GM04504 (cell line): ENCODE results near the gene ZNF76.
A peak's percentile ranks its signal among the peaks of the same experiment; 100 is the strongest.

Experiments used
- DNase-seq: peaks from one replicate; pipeline ENCODE4 v3.0.0-alpha.2; 2012; ENCODE audit warnings: low read depth

Gene ZNF76

DNA sequence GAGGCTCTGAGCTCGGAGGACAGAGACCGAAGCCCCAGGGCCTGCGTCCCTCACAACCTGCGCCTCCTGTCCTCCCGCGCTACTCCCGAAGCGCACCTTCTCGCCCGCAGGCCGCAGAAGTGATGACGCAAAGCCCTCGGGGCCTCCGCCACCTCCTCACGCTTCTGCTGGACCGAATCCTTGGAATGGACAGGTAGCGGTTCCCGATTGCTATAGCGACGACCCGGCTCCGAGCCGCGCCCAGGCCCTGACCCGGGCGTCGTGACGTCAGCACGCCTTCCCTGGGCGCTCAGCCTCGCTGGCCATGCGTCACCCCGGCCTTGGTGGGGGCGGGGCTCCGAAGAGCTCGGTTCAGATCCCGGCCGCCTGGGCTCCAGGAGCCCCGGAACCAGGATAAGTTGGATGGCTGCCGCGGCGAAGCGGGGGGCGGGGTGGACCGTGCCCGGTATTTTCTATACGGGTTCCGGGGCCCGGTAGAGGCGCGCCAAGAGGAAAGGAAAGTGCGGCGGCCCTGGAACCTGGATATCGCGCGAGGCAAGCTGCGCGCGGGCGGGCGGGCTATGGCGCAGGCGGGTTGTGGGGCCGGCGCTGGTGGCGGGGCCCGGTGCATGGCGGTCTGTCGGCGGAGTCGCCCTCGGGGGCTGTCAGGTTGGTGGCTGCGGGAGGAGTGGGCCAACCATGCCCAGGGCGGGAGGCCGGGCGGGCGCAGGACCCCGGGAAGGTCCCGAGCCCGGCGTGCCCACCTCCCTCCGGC lies at the start of gene ZNF76:
TSS of gene ZNF76 (plus strand) at position 542 of the 754 bp plus-strand sequence. CDS start 21,417 bp downstream, outside the sequence.
- DNase-seq, result peak; percentile 93

DNA sequence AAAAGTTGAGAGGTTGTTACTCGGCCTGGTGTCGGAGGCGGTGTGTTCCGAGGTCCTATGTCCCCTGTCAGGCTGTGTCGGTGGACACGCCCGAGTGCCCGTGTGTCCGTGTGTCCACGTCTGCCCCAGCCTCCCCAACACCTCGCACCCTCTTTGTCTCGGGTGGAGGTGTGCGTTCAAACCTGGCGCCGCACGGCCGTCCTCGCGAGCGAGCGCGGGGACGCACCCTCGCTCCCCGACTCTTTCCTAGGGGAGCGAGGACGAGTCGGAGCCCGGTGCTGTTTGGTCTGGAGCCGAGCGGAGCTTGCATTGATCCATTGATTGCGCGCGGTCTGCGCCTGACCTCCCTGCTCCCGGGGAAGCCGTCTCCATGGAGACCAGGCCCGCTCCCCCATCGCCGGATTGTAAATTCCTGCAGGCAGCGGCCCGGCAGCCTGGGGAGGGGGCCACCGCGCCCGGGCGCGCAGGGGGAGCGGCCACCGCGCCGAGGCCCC lies 46.2 kb upstream of the ZNF76 start:
- DNase-seq, result no peak

DNA sequence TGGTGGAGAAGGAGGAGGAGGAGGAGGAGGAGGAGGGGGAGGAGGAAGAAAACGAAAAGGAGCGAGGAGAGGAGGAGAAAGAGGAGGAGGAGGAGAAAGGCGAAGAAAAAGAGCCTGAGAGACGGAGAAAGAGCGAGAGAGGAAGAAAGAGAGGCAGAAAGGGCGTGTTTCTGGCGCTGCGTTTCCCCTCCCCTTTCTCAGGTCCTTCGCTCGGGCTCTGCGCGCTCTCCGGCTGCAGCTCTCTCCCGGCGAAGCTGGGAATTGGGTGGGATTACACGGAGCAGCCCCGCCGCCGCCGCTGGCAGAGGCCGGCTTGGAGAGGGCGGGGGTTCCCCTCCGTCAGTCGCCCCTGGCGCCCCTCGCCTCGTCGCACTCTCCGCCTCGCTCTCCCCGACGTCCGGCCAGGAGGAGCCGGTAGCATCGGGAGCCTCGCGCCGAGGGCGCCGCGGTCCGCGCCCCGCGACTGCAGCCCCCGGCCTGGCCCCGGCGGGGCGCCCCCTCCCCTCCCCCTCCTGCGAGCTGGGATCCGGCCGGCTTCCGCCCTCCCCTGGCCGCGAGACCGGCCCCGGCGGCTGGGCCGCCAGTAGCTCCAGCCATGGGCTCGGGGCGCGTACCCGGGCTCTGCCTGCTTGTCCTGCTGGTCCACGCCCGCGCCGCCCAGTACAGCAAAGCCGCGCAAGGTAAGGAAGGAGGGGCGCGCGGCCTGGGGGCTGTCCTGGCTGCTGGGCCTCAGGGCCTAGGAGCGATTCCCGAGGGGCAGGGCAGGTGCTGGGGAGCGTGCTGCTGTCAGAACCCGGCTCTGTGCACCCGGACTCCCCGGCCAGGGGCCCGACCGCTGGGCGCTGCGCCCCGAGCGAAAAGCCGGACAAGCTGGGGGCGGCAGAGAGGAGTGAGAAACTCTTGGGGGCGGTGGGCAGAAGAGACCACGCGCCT lies 45.4 kb upstream of the ZNF76 start, which contains the start of gene SCUBE3:
TSS of gene SCUBE3 (plus strand) at position 133 of the 933 bp plus-strand sequence. CDS start at position 596, 463 bp downstream.
- DNase-seq, result no peak

DNA sequence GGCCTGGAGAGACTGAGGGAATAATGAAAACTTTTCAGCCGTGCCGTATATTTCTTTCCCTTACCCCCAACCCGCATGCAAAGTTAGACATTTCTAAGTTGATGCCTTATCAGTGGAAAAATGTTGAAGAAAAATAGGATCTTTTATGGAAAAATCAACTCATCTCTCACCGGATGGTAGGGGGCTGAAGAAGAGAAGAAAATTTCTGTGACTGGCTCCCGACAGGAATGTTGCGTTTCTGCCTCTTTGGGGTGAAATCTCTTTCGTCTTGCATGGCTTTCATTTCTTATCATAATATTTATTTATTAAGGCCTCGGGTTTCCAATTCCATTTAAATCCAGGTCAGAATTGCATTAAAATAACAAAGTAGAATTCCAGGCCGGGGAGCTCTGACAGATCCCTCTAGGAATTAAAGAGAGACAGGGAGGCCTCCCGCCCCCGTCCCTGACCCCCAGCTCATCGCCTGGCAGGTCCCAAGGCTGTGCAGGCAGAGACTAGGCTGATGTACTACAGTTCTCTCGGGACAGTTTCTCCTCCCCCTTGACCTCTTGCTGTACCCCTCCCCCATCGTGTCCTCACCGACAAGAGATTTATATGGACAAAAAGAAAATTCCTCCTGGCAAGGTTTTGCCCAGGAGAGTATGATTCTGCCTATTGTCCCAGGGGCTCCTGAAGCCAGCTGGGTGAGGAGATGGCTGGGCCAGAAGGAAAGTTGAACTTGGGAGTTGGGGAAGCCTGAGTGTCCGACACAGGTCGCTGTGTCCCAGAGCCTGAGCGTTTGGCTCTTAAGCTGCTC lies 44.5 kb upstream of the ZNF76 start:
- DNase-seq, result no peak

DNA sequence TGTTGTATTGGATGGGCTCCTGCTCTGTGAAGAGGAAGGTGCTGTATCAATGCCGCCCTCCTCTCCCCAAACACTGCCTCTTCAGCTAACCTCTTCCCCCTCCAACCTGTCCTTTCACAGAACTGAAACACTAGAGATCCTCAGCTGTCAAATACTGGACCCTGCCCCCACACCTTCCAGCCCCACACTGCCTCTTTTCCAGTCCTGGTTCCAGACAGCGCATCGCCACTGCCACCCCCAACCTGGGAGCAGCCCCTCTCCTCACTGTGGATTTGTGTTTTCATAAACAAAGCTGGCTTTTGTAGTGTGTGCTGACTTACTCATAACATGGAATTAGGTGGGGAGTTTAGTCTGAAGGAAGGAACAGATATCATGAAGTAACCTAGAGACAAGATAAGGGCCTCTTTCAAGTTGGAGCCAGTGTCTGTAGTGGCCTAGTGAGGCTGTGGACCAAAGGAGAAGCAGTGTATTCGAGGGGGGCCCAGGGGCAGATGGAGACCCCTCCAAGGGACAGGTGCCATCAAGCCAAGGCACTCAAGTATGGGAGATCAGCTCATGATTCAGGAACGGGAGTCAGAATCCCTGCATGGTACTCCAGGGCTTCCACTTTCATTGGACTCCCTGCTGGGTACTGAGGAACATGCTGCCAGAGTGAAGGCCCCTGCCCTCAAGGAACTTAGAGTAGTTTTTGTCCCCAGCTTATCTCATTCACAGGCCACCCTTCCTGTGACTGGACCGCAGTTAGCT lies 43.7 kb upstream of the ZNF76 start:
- no peak for DNase-seq

DNA sequence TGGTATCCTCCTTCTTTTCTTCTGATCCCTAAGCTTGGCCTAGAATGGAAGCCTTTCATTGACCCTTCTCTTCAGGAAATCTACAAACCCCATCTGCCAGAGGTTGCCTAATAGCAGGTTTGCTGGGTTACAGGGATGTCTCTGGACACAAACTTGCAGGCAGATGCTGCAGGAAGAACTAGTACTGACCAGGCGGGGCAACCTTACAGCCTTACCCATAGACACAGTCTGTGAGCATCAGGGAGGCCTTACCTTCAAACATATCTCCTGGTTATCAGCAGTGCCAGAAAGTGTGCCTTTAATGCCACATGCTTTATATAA lies 43.2 kb upstream of the ZNF76 start:
- DNase-seq, result no peak

DNA sequence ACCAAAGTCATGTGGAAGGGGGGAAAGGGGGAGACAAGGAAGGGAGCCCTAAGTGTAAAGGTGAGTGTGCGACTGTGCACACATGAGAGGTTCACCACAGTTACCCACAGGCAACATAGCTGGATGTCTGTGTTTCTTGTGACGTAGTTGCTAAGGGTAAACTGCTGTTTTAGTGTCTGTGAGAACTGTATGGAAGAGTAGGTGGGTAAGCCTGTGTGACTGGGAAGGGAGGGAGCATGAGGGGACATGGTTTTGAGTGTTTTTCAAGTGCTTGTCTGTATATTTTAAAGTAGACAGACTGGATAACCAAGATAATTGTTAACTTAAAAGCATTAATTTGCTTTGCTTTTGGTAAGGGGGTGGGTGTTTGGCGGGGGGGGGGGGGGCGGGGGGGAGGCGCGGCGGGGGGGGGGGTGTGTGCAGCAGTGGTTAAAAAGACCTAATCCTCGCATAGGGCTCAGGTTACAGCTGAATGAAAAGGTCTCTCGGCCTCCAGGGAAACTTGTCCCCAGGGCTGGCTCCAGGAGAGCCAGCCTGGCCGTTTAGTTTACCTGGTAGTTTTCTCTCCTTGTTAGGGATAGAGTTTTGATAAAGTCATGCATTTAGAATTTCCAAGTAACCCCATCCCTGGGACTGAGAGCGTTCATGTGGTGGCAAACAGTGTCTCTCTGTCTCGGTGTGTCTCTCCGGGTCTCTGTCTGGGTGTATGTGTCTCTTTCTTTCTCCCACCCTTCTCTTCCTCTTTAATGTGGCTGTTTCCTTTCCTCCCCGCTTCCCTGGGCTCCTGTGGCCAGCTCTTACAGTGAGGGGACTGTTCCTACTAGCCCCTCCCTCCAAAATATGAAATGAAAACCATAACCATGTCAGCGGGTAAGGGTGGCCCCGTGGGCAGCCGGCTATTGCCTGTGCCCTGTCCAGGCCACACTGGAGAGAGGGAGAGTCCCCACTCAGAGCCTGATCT lies 42.4 kb upstream of the ZNF76 start:
- no peak for DNase-seq

DNA sequence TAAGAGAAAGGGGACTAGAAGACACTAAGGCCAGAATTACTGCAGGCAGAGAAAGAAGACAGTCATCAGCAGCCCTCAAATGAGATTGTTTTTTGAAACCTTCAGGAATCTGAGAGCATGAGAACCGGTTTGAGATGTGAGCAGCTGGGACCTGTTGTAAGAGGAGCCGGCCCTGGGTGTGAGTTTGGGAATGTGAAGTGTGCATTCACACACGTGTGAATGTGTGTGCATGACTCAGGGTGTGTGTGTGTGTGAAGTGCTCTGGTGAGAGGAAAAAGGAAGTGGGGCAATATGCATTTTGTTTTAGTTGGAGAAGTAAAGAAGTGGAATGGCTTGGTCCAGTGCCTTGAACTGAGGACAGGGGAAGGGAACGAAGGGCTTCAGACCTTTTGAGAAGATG lies 41.5 kb upstream of the ZNF76 start:
- DNase-seq, result no peak

DNA sequence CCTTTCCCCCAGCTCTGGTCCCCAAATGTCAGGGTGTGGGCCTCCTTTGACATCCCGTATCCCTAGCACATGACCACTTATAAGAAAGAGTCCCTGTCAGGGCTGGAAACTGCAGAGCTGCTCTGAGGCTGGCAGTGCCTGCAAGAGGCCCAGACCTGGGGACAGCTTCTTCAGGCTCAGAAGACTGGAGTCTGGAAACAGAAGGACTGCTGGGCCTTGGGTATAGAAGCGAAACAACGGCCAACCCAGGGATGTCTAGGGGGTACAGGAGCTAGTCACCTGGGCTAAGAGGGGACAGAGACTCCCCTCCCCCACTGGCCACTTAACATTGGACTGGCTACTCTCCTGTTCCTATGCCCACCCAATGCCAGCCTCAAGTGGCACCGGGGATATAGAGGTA lies 41.1 kb upstream of the ZNF76 start:
- no peak for DNase-seq

DNA sequence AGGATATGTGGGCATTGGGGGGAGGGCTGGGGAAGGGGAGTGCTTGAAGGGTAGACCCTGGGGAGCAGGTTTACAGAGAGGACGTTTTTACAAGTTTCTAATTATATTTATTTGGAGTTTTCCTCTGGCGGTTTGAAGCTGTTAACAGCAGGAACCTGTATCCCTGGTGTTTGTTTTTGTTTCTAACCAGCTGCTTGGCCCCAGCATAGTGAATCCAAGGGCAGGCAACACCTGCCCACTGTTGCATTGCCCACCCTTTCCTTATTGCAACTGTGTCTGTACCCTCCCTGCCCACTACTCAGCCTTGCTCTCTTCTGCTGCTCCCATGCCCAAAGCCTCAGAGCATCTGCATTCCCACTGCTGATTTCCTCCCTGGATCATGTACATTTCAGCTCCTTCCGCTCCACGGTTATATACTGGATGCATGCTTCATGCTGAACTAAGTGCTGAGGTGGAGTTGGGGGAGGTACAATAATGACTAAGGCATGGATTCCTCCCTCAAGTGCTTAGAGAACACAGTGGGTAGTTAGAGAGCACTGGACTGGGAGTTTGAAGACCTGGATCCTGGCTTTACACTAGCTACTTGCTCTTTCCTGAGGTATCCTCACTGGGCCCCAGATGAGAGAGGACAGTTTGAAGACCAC lies 39.7 kb upstream of the ZNF76 start:
- DNase-seq, result no peak

DNA sequence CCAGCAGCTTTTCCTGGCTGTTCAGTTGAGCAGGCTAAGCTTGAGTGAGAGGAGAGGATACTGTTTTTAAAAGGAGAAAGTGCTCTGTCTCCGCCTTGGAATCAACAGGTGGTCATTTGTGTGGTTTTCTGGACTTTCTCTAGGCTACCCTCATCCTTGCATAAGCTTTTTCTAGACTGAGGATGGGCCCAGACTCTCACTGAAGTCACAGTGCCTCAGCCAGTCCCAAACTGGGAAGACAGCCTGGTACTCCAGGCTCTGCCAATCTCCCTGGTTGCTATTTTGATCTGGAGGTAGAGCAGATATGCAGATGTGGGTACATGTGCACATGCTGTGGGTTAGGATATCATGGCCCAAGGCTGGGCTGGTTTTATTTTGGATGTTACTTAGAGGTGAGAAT lies 38.8 kb upstream of the ZNF76 start:
- DNase-seq, result no peak

DNA sequence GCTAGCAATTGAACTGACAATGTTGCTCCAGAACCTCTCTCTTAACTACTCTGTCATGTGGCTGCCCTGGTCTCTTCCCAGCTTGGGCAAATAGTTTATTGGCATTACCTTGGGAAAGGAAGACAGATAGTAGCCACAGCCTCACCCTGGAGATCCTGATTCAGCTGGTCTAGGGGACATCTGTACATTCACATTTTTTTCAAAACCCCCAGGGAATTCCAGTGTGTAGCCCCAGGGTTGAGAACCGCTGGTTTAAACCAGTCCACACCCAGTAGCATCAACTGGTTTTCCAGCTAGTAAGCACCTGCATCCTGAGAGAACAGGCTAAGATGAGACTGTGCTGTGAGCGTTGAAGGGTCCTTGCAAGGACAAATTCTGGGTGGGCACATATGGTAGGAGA lies 36.1 kb upstream of the ZNF76 start:
- DNase-seq, result no peak

DNA sequence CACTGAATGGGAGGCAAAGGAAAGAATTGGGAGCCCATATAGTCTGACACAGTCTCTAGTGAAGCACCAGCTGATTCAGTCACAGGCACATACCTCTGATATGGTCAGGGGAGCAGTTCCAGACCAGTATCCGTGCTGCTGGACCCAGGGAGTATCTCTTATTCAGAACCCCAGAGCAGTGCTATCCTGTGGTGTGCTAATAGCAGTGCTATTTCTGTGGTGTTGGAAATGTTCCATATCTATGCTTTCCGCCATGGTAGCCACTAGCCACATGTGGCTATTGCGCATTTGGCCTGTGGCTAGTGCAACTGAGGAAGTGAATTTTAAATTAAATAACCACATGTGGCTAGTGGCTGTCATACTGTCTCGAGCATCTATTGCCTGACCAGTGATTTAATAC lies 34.8 kb upstream of the ZNF76 start:
- DNase-seq, result no peak

DNA sequence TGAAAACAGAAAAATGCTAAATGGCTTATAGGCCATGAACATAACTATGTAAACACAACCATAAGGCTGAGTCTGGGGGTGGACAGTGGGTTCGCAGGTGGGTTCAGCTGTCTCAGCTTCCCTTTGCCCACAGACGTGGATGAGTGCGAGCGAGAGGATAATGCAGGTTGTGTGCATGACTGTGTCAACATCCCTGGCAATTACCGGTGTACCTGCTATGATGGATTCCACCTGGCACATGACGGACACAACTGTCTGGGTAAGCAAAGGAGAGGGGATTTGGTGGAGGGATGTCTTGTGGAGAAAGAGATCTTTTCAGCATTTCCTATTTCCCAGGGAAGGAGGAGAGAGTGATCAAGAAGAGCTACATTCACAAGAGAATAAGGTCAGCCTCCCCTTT lies 31.1 kb upstream of the ZNF76 start:
- no peak for DNase-seq

DNA sequence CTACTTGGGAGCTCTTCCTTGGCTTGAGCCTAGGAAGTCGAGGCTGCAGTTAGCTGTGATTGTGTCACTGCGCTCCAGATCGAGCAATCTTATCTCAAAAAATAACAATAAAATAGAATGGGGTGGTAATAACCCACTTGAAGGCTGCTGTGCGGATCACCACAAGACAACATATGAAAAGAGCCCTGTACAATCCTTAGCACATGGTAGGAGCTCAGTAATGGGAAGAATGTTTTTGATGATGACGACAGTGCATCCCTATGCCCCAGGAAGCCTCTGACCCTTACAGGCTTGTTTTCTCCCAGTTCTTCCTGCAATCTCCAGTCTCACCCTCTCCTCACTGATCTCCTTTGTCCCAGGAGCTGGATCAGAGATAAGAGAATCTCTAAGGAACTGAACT lies 30.2 kb upstream of the ZNF76 start:
- no peak for DNase-seq

DNA sequence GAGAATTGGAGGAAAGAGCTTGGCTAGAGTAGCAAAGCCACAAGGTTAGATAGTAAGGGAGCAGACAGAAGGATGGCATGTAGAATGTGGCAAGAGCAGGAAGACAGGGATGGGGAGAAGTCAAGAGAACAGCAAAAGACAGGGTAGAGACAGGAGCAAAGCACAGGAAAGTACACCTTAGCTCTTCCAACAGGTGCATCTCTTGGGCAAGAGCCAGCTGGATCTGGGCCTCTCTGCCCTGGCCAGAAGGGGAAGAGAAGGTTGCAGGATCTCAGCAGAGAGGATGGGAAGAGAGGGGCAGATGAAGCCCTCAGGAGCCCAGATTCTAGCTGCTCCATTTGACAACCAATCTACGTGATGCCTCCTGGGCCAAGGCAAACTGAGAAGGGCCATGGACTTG lies 29.0 kb upstream of the ZNF76 start:
- DNase-seq, result no peak

DNA sequence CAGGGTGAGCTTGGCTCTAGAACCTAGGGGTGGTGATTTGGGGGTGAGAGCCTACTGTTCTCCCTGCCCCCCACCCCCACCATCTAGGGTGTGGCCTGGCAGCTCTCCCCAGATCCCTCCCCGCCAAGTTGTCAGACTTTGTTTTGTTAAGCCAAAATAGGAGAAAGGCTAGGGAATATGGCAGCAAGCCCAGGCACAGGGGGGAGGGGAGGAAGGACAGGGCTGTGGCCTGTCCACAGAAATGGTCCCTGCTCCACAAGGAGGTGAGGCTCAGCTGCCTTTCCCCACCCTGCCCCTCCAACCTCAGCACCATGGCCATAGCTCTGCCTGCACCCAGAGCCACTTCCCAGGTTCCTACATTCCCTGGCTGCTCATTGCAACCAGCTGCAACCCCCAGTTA lies 28.6 kb upstream of the ZNF76 start:
- DNase-seq, result no peak

DNA sequence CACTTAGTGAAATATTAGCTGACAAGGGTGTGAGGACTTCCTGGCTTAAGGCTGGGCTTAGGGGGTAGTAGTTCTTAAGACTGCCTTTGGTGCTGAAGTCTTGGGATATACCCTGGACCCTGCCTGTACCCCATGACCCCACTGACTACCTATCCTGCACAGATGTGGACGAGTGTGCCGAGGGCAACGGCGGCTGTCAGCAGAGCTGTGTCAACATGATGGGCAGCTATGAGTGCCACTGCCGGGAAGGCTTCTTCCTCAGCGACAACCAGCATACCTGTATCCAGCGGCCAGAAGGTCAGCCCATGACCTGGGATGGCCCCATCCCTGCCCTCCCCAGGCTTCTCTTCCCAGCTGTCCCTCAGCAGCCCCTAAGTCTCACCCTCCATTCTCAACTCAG lies 28.0 kb upstream of the ZNF76 start:
- DNase-seq, result no peak

DNA sequence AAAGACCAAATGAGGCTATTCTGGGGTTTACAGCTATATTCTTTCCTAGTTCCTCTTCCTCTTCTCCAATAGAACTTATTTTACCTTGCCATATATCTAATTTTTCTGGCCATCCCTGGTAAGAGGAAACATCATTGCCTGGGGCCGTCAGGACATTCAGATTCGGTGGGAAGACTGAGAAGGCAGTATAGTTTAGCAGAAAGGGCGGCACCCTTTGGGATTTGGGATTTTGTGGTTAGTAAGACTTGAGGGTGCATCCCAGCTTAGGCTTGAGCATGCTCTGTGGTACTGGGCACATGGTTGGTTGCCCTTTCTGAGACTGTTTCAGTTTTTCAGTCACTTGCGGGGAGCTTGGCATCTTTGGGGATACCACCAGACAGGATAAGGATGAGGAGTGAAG lies 24.6 kb upstream of the ZNF76 start:
- no peak for DNase-seq

DNA sequence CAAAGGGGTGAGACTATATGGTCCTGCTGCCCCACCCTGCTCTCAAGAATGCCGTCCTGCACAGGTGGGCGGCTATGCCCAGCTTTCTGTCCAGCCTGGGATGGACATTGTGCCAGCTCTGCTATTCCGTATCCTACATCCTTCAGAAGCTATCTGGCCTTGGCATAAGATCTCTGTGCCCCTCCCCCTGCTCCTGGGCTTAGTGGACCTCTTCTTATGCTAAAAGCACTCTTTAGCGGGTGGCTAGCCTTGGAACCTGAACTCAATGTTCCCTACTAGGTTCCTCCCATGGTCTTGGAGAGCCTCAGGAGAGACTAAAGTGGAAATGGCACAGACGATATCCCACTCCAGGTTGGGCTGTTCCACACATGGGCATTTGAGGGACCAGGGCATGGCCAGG lies 23.3 kb upstream of the ZNF76 start:
- no peak for DNase-seq
